Femur (tissue), 1 donor: ENCODE measurements around the gene BOLA1.
"Not testable (repeated sequence)": the region's sequence is repeated elsewhere in the genome, so short reads cannot be mapped to it uniquely, and the experiment has no call there.

Experiments used
- DNase-seq: peaks from one replicate; pipeline ENCODE4 v3.0.0-alpha.2; 2017

The BOLA1 gene

DNA sequence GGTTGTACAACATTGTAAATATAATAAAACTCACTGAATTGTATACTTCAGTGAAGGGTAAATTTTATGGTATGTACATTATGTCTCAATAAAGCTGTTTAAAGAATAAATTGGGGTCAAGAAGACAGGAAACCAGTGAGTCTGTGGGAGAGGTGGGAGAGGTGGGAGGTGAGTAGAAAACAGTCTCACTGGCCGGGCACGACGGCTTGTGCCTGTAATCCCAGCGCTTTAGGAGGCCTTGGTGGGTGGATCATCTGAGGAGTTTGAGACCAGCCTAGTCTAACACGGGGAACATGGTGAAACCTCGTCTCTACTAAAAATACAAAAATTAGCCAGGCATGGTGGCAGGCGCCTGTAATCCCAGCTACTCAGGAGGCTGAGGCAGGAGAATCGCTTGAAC lies 33.1 kb downstream of the BOLA1 start:
- no peak for DNase-seq

DNA sequence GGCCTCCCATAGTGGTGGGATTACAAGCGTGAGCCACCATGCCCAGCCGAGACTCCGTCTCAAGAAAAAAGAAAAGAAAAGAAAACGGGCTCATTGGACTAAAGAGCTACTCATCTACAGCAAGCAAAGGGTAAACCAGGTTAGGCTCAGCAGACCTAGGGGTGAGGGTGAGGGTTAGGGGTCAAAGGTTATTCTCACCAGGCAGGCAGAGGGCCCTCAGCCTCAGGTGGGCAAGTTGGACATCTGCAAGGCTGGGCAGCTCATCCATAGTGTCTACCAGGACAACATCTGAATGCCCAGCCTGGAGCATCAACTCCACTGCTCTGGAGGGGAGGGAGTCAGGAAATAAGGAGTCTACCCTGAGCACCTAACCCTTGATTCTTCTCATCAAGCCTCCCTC lies 33.8 kb downstream of the BOLA1 start:
- no peak for DNase-seq

DNA sequence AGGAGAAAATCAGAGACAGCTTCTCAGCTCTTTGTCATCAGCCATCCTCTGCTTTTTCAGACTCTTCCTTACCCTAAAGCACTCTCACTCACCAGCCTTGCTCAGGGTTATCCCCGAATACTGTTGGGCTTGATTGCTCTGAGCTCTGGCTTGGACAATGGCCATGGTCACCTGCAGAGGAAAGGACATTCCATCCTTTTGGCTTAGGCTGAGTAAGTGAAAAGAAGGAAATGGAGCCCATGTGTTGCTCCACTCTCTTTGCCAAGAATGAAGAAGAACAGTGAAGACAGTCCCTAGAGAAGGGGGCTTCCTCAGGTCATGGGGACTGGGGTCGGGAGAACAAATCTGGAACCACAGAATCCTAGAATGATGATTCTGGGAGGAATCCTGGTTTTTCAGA lies 35.0 kb downstream of the BOLA1 start:
- no peak for DNase-seq

DNA sequence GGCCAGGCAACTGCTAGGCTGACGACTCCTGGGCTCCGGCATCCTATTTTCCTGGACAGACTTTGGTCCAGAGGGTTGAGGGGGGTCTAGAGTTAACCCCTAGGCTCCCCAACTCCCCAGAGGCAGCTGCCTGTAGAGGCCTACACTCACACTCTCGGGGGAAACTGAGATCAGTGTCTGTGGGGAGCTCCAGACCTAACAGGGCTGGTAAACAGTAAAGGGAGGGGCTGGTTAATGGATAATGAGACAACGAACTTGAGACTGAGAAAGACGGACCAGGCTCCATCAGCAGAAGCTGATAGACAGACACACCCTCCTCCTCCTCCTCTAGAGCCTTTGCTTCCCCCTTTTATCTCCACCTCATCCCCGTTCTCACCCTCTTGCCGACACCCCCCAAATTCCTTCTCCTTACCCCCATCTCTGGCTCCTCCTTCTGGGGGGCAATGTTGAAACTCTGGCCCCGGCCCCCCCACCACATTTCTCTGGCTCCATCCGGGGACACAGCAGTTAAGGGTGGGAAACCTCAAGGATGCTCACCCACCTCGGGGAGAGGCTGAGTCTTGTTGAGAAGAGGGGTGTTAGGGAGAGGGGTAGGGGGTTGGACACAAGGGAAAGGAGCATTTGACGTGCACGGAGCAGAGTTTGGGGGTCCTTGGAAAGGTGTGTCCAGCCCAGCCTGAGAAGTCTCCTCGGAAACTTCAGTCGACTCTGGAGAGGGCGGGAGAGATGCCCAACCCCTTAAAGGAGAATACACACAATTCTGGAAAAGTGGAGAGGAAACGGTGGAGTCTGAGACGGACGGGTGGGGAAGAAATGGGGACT lies 37.0 kb downstream of the BOLA1 start, which contains the start of gene MTMR11:
Gene MTMR11 (minus strand): TSS at position 710 of the 822 bp plus-strand sequence. CDS start 232 bp downstream, at position 478.
- DNase-seq: peak; percentile 75

DNA sequence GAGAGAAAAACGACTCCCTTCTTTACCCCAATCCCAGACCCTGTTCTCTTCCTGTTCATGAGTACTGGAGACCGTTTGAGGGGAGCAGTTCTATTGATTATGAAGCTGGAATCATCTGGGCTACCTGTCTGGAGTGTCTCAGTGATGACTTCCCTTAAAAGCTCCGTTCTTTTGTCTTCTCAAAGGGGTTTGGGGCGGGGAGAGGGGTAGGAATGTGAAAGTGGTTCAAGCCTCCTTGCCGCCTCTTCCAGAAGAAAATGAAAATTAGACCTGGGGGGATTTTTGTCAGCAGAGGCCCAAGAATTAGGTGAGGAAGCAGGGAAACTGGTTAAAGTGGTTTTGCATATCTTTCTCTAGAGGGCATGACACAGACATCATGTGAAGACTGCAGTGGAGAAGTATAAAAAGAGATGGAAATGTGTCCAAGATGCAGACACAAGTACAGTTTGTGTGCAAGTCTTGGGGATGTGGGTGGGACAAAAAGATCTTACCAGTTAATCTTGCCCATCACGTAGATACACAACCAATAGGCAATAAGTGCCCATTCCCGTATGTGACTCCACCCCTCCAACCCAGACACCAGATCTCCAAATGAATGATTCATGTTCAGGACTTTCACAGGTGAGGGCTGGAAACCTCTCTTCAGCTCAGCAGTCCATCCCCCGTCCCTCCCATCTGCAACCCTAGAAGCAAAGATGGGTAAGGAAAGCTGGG lies 37.8 kb downstream of the BOLA1 start:
- DNase-seq: no peak

DNA sequence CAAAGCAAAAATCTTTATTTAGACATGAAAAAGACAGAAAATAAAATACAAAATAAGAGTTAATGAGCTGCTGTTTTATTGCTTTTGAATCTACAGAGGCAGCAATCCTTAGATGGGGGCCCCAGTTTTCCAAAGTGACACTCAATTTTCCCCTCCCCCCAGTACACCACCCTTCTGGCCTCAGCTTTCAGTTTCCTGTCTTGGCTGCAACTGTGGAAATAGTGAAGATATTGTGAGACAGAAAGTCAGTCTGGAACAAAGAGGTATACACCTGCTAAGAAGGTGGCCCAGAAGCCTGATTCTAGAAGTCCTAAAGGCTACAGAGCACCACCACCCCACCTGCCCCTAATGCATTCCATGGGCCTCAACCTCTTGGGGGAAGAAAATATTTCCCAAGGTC lies 38.4 kb downstream of the BOLA1 start:
- DNase-seq: peak; percentile 57

DNA sequence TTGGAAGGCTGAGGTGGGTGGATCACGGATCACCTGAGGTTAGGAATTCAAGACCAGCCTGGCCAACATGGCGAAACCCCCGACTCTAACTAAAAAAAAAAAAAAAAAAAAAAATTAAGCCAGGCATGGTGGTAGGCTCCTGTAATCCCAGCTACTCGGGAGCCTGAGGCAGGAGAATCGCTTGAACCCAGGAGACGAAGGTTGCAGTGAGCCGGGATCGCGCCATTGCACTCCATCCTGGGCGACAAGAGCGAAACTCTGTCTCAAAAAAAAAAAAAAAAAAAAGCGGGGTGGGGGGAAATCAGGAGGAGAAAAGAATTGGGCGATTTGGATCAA lies 39.3 kb downstream of the BOLA1 start:
- DNase-seq: not testable (repeated sequence)

DNA sequence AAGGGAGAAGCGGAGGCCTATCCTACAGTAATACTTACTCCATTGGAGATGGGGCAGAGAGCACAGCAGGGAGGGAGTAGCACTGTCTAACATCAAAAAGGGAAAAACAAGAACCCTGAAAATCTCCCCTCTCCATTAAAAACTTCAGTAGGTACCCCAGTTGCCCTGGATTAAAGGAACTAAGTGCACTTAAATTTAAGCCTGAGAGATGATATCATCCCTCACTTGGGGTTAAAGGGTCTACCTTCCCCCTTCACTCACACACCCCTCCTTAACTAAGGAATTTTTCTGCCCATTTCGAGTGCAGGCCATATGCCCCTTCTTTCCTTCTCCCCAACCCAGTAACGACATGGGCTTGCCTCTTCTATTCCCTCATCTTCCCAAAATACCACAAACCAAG lies 41.1 kb downstream of the BOLA1 start:
- DNase-seq: no peak

DNA sequence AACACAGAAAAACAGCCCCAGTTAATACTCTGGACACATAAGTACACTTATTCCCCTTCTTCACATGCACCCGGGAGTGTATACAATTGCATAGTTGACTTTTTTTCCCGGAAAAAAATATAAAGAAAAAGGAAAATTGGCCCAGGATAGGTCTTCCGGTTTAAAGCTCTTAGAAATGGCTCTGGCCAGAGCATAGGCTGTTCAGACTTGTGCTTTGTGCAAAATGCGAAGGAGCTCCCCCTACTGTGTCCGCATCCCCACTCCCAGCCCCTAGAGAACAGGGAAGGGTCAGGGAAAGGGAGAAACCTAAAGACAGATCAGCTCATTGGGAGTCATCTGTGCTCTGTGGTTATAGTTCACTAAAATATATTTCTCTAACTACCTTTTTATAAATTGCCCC lies 42.8 kb downstream of the BOLA1 start:
- DNase-seq: peak; percentile 61

DNA sequence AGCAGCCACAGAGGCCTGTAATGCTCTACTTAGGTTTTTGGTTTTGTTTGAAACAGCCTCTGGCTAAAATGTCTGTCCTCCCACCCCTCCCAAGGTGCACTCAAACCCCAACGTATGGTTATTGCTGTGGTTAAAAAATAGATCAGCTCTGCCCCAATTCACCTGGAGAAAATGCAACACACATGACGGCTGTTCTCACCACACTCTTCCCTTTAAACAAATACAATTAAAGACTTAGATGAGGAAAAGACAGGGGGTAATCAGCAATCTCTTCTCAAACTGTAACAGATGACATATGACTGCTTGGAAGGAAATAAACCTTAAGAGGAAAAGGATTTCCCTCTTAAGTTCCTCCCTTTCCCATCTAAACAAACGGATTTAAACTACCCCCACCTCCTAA lies 43.5 kb downstream of the BOLA1 start:
- DNase-seq: no peak

DNA sequence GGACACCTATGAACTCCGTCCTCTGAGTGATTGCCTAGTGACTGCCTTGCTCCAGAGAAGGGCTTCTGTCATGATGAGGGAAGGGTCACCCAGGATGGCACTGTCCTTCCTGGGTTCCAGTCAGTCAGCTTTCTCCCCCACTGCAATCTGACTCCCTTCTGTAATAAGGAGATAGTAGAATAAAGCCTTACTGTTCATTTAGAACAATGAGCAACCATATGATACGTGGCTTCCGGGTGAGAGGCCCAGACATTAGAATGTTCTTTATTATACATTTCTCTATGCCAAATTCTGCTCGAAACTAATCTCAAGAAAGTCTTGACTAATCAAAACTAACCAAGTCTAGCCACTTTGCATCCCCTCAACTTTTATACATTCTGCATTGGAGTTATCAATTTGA lies 45.8 kb downstream of the BOLA1 start:
- no peak for DNase-seq

DNA sequence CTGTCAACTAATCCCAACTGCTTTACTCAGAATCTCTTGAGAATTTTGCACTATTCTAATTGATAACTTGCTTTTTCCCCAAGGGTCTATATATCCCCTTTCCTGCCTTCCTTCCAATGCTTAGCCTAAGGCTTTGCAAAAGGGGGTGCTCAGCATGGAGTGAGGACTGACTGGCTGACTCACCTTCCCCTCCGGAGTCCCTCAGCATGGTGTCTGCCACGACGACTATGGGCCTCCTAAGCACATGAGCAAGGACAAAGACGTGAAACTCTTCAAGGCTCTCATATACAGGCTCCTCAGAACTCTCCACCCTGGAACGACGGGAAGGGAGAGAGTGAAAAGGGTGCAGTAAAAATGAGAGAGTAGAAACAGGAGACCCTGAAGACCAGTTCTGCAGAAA lies 50.5 kb downstream of the BOLA1 start:
- DNase-seq: no peak
